ENCODE data around the gene RAD52.
"Not testable (repeated sequence)": the region's sequence is repeated elsewhere in the genome, so short reads cannot be mapped to it uniquely, and the experiment has no call there.

The RAD52 gene

GRCh38 chr12:967641-968040 is 18.1 kb upstream of the RAD52 start:
- DNase-seq (ENCODE audit: low read depth, low spot score): no peak

- no peak for DNase-seq (ENCODE audit: low read depth, low spot score)
Observed at GRCh38 chr12:966724-967123, 17.2 kb upstream of the RAD52 start.

GRCh38 chr12:958588-959123 is 9.2 kb upstream of the RAD52 start:
- DNase-seq (ENCODE audit: low read depth, low spot score): no peak

- DNase-seq (ENCODE audit: low read depth, low spot score): no peak
Observed at GRCh38 chr12:955939-956338, 6.4 kb upstream of the RAD52 start.

- DNase-seq (ENCODE audit: low read depth, low spot score): no peak
Observed at GRCh38 chr12:954741-955140, 5.2 kb upstream of the RAD52 start.

GRCh38 chr12:953776-954175 is 4.3 kb upstream of the RAD52 start:
- no peak for DNase-seq (ENCODE audit: low read depth, low spot score)

GRCh38 chr12:951176-951575 is 1.7 kb upstream of the RAD52 start:
- DNase-seq (ENCODE audit: low read depth, low spot score): no peak

- no peak for DNase-seq (ENCODE audit: low read depth, low spot score)
Observed at GRCh38 chr12:948238-948637, 1.3 kb downstream of the RAD52 start.

- DNase-seq (ENCODE audit: low read depth, low spot score): no peak
Observed at GRCh38 chr12:946631-947030, 2.9 kb downstream of the RAD52 start.

GRCh38 chr12:946212-946611 is 3.3 kb downstream of the RAD52 start:
- DNase-seq (ENCODE audit: low read depth, low spot score): no peak

- no peak for DNase-seq (ENCODE audit: low read depth, low spot score)
Observed at GRCh38 chr12:944211-944610, 5.3 kb downstream of the RAD52 start.

- DNase-seq (ENCODE audit: low read depth, low spot score): no peak
Observed at GRCh38 chr12:943051-943450, 6.4 kb downstream of the RAD52 start.

GRCh38 chr12:938810-939209 is 10.7 kb downstream of the RAD52 start:
- DNase-seq (ENCODE audit: low read depth, low spot score): no peak

- DNase-seq (ENCODE audit: low read depth, low spot score): no peak
Observed at GRCh38 chr12:936377-937345, 12.8 kb downstream of the RAD52 start.

GRCh38 chr12:935891-936290 is 13.6 kb downstream of the RAD52 start:
- not testable (repeated sequence) for DNase-seq (ENCODE audit: low read depth, low spot score)

- no peak for DNase-seq (ENCODE audit: low read depth, low spot score)
Observed at GRCh38 chr12:931591-931990, 17.9 kb downstream of the RAD52 start.

- no peak for DNase-seq (ENCODE audit: low read depth, low spot score)
Observed at GRCh38 chr12:931060-931459, 18.4 kb downstream of the RAD52 start.

- no peak for DNase-seq (ENCODE audit: low read depth, low spot score)
Observed at GRCh38 chr12:926641-927040, 22.9 kb downstream of the RAD52 start.

- no peak for DNase-seq (ENCODE audit: low read depth, low spot score)
Observed at GRCh38 chr12:922285-922684, 27.2 kb downstream of the RAD52 start.

GRCh38 chr12:920676-921075 is 28.8 kb downstream of the RAD52 start:
- no peak for DNase-seq (ENCODE audit: low read depth, low spot score)

GRCh38 chr12:916712-917445 is 32.6 kb downstream of the RAD52 start:
- DNase-seq (ENCODE audit: low read depth, low spot score): no peak

- DNase-seq (ENCODE audit: low read depth, low spot score): no peak
Observed at GRCh38 chr12:916240-916639, 33.3 kb downstream of the RAD52 start.

GRCh38 chr12:915090-915489 is 34.4 kb downstream of the RAD52 start:
- no peak for DNase-seq (ENCODE audit: low read depth, low spot score)

All from smooth muscle cell of the brain vasculature (primary cell).